OCI-LY3 (cell line): ENCODE data around the gene TOMM22.

Source experiments
- H2AFZ ChIP-seq: fragments of 200-600, 300-600 bp; shearing (Covaris generic); 2 replicates; pipeline ENCODE4 v1.6.0; 2014; ENCODE audit warnings: antibody characterized with exemption, low read depth, low read length
- H3K27ac ChIP-seq: fragments of 200-600, 300-600 bp; sonication (generic); 2 replicates; pipeline ENCODE4 v1.5.1; 2014; ENCODE audit warnings: mild to moderate bottlenecking, low read length, moderate library complexity, mixed read lengths
- H3K27me3 ChIP-seq: fragments of 200-600, 300-600 bp; sonication (generic); 2 replicates; pipeline ENCODE4 v1.6.1; 2014; ENCODE audit warnings: low read depth, low read length, mixed read lengths
- H3K36me3 ChIP-seq: fragments of 200-600, 300-600 bp; sonication (generic); replicated peaks from 2 replicates; pipeline ENCODE3; 2014; ENCODE audit warnings: low read depth, low read length, mixed read lengths
- H3K4me1 ChIP-seq: fragments of 300-600, 200-600 bp; sonication (generic); 2 replicates; pipeline ENCODE4 v1.6.1; 2014; ENCODE audit warnings: low read length, mixed read lengths
- H3K4me2 ChIP-seq: fragments of 200-600, 300-600 bp; sonication (generic); 2 replicates; pipeline ENCODE4 v1.6.1; 2014; ENCODE audit warnings: low read length, mixed read lengths
- H3K4me3 ChIP-seq: fragments of 300-600, 200-600 bp; sonication (generic); 2 replicates; pipeline ENCODE4 v1.5.1; 2014; ENCODE audit warnings: antibody characterized with exemption, mild to moderate bottlenecking, low read length, moderate library complexity
- H3K79me2 ChIP-seq: fragments of 300-600, 200-600 bp; shearing (Covaris generic); 2 replicates; pipeline ENCODE4 v1.6.1; 2014; ENCODE audit warnings: mild to moderate bottlenecking, low read length, mixed read lengths
- H3K9ac ChIP-seq: fragments of 300-600, 200-600 bp; shearing (Covaris generic); 2 replicates; pipeline ENCODE4 v1.6.0; 2014; ENCODE audit warnings: mild to moderate bottlenecking, low read length, moderate library complexity
- H3K9me3 ChIP-seq: fragments of 200-600, 300-600 bp; shearing (Covaris generic); 2 replicates; pipeline ENCODE4 v1.6.1; 2014; ENCODE audit warnings: low read length, mixed read lengths; ENCODE audit not compliant: insufficient read depth
- H4K20me1 ChIP-seq: fragments of 200-600, 300-600 bp; sonication (generic); 2 replicates; pipeline ENCODE4 v1.6.1; 2016; ENCODE audit warnings: low read length, mixed read lengths; ENCODE audit not compliant: insufficient read depth
- EZH2phosphoT487 ChIP-seq: fragments of 200-600 bp; shearing (Covaris generic); IDR thresholded peaks from 2 replicates; pipeline ENCODE4 v1.6.1; 2018; ENCODE audit warnings: antibody characterized with exemption, mixed run types, low read depth
- TF ChIP-seq, protein P1 (sequence below): fragments of 200-600, 300-600 bp; sonication (generic); IDR thresholded peaks from 2 replicates; pipeline ENCODE4 v1.5.1; 2014; ENCODE audit warnings: antibody characterized with exemption, low read length, low read depth

Gene TOMM22

GRCh38 chr22:38727530-38728451 is 46.0 kb downstream of the TOMM22 start:
- no peak overlapping the region for H2AFZ ChIP-seq
- H3K36me3 ChIP-seq, result peaks cover 88% of the 10 kb centered on the region
- H3K4me3 ChIP-seq, result no peak overlapping the region
- H3K79me2 ChIP-seq, result no peaks in the 10 kb centered on the region; the same call in 1 of the 2 replicates
- TF ChIP-seq, protein P1, sequence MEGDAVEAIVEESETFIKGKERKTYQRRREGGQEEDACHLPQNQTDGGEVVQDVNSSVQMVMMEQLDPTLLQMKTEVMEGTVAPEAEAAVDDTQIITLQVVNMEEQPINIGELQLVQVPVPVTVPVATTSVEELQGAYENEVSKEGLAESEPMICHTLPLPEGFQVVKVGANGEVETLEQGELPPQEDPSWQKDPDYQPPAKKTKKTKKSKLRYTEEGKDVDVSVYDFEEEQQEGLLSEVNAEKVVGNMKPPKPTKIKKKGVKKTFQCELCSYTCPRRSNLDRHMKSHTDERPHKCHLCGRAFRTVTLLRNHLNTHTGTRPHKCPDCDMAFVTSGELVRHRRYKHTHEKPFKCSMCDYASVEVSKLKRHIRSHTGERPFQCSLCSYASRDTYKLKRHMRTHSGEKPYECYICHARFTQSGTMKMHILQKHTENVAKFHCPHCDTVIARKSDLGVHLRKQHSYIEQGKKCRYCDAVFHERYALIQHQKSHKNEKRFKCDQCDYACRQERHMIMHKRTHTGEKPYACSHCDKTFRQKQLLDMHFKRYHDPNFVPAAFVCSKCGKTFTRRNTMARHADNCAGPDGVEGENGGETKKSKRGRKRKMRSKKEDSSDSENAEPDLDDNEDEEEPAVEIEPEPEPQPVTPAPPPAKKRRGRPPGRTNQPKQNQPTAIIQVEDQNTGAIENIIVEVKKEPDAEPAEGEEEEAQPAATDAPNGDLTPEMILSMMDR, result no peak
- no peak for TF ChIP-seq EZH2phosphoT487
- H3K4me2 ChIP-seq, result no peak overlapping the region
- H3K9ac ChIP-seq, result no peak overlapping the region
- no peaks in the 10 kb centered on the region for H3K9me3 ChIP-seq
- H4K20me1 ChIP-seq, result no peaks in the 10 kb centered on the region
- no peak overlapping the region for H3K27ac ChIP-seq
- H3K4me1 ChIP-seq, result no peaks in the 10 kb centered on the region
- no peaks in the 10 kb centered on the region for H3K27me3 ChIP-seq

DNA sequence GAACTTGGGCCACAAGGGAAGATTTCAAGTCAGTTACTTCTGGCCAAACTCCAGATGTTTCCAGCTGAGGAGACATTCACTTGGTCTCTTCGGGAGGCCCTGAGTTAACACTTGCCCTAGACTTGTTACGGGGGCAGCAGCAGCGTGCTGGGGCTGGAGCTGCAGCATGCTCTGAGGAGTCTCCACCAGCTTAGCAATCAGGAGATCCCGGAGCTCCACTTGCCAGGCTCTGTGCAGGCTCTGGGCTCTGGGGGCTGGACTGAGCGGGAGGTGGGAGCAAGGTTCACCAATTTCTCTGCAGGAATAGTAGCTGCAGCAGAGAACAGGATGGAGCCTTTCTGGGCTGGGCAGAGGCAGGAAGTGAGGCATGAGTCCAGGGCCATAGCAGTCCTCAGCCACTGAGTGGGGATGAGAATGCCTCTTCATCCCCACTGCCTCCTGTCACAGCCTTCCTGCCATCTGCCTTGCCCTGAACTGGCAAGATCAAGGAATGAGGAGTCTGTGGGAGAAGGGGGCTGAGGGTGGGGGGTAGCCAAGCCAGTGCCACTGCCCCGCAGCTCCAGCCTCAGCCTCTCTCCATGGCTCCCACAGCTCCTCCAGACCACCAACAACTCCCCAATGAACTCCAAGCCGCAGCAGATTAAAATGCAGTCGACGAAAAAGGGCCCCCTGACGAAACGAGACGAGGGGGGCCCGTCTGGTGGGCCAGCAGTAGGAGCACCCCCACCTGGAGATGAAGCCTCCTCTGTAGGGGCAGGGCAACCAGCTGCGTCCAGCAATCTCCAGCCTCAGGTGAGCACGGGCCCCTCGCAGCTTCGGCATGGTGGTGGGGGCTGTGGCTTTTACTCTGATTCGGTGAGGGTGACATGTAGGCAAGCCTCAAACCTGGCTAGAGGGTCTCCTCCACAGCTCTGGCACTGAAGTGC is 47.4 kb downstream of the TOMM22 start:
- TF ChIP-seq, protein P1, result no peak
- TF ChIP-seq EZH2phosphoT487, result no peak
- Histone ChIP-seq H3K4me2 (no peak overlapping the region), H2AFZ (no peak overlapping the region), H3K4me3 (no peak overlapping the region), H4K20me1 (peaks cover 6% of the 10 kb centered on the region; the same call in 1 of the 2 replicates), H3K9me3 (no peaks in the 10 kb centered on the region), H3K27ac (no peak overlapping the region), H3K36me3 (peaks cover 89% of the 10 kb centered on the region), H3K9ac (no peak overlapping the region), H3K4me1 (no peaks in the 10 kb centered on the region), H3K27me3 (no peaks in the 10 kb centered on the region), H3K79me2 (no peaks in the 10 kb centered on the region)

DNA sequence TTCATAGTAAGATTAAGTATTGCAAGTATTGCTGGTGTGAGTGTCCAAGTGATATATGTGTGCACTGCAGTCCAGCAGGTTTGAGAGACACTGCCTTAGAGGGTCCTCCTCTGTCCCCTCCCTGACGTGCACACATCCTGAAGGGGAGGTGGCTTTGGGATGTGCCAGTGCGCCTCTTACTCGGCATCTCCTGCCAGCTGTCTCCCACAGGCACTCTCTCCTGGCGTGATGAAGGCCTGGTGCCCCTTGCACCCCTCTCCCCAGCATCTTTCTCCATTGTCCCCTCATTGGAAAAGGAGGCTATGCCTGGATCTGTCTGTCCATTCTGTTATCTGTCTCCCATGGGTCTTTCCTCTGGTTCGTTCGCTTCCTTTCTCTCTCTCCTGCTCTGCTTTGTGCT is 48.2 kb downstream of the TOMM22 start:
- Histone ChIP-seq H3K9me3 (no peaks in the 10 kb centered on the region), H3K4me3 (no peak overlapping the region), H4K20me1 (peaks cover 10% of the 10 kb centered on the region; the same call in 1 of the 2 replicates), H3K27me3 (no peaks in the 10 kb centered on the region), H3K79me2 (no peaks in the 10 kb centered on the region), H2AFZ (no peak overlapping the region), H3K9ac (no peak overlapping the region), H3K4me2 (no peak overlapping the region), H3K36me3 (peaks cover 87% of the 10 kb centered on the region), H3K4me1 (no peaks in the 10 kb centered on the region), H3K27ac (no peak overlapping the region)
- TF ChIP-seq EZH2phosphoT487, result no peak
- TF ChIP-seq, protein P1, result no peak

DNA sequence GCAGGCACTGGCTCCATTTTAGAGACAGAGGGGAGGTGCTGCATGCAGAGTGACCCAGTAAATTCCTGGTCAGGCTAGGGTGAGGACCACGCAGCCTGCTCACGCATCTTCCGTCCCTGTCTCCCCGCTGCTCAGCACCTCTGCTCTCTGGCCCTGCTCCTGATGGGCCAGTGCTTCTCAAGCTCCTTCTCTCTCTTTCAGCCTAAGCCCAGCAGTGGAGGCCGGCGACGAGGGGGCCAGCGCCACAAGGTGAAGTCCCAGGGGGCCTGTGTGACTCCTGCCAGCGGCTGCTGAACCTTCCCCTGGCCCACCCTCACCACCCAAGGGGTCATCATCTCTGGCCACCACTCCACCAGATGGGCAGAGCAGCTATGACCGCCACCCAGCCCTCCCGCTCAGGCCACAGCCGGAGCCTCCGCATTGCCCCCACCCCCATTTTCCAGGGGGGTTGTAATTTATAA is 48.7 kb downstream of the TOMM22 start:
- no peaks in the 10 kb centered on the region for H3K27me3 ChIP-seq
- H3K4me2 ChIP-seq, result no peak overlapping the region
- H3K79me2 ChIP-seq, result no peaks in the 10 kb centered on the region
- no peaks in the 10 kb centered on the region for H3K4me1 ChIP-seq
- peaks cover 87% of the 10 kb centered on the region for H3K36me3 ChIP-seq
- TF ChIP-seq, protein P1, result no peak
- TF ChIP-seq EZH2phosphoT487, result no peak
- H3K9me3 ChIP-seq, result no peaks in the 10 kb centered on the region
- H4K20me1 ChIP-seq, result peaks cover 10% of the 10 kb centered on the region; the same call in 1 of the 2 replicates
- no peak overlapping the region for H3K9ac ChIP-seq
- no peak overlapping the region for H2AFZ ChIP-seq
- no peak overlapping the region for H3K27ac ChIP-seq
- H3K4me3 ChIP-seq, result no peak overlapping the region
